PFSK-1 (cell line): ENCODE measurements around the gene DNAH6.

Experiments used
- FOXP2 ChIP-seq: optimal IDR thresholded peaks from 2 replicates; pipeline ENCODE3; 2011; ENCODE audit warnings: borderline replicate concordance, control low read depth, inconsistent platforms; ENCODE audit not compliant: insufficient read depth; ENCODE audit errors: extremely low read length, extremely low read depth
- POLR2AphosphoS5 ChIP-seq: IDR thresholded peaks from 2 replicates; pipeline ENCODE4 v1.6.1; 2012; ENCODE audit warnings: low read depth, mild to moderate bottlenecking, control low read depth, low read length, moderate library complexity
- REST ChIP-seq, 2 experiments: IDR thresholded peaks; 2 replicates each; pipeline versions ENCODE4 v1.6.1 to v1.8.0; 2011 to 2012; ENCODE audit warnings: low read depth in 2 of 2, low read length in 2 of 2, control low read depth in 1 of 2, inconsistent platforms in 1 of 2, mild to moderate bottlenecking in 1 of 2, moderate library complexity in 1 of 2; ENCODE audit not compliant: insufficient read depth in 1 of 2
- SIN3A ChIP-seq: IDR thresholded peaks from 2 replicates; pipeline ENCODE4 v1.6.1; 2012; ENCODE audit warnings: mild to moderate bottlenecking, low read length, moderate library complexity, borderline replicate concordance; ENCODE audit not compliant: insufficient read depth
- TAF1 ChIP-seq: IDR thresholded peaks from 2 replicates; pipeline ENCODE4 v1.6.1; 2012; ENCODE audit warnings: low read length, control low read depth, borderline replicate concordance; ENCODE audit not compliant: insufficient read depth

DNAH6 gene

DNA sequence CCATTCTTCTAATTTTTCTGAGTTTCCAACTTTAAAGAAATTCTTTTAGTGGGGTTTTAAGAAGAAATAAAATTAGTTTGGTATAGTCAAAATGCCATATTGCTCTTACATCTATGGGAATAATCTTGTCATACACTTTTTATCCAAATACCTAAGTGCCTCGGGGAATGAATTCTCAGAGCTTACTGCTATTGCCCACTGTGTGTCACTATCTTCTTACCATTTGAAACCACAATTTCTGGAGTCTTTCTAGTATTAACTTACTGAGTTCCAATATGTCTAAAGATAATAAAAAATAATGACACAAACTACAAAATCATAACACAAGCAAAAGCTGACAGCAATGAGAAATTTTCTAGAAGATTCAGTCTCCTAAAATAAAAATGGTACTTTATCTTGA is 23.7 kb upstream of the DNAH6 start:
- TF ChIP-seq TAF1, result no peak
- TF ChIP-seq SIN3A, result no peak
- TF ChIP-seq FOXP2, result no peak
- TF ChIP-seq REST (IDR thresholded peaks at IDR 0.05; ENCODE audit: insufficient read depth in 1 of 2, low read depth in 2 of 2, low read length in 2 of 2), result no peak
- no peak for TF ChIP-seq POLR2AphosphoS5

- no peak for TF ChIP-seq TAF1
- no peak for TF ChIP-seq REST (IDR thresholded peaks at IDR 0.05; ENCODE audit: insufficient read depth in 1 of 2, low read depth in 2 of 2, low read length in 2 of 2)
- TF ChIP-seq SIN3A, result no peak
- TF ChIP-seq POLR2AphosphoS5, result no peak
- no peak for TF ChIP-seq FOXP2
Observed at GRCh38 chr2:84493514-84493913, 22.8 kb upstream of the DNAH6 start.

DNA sequence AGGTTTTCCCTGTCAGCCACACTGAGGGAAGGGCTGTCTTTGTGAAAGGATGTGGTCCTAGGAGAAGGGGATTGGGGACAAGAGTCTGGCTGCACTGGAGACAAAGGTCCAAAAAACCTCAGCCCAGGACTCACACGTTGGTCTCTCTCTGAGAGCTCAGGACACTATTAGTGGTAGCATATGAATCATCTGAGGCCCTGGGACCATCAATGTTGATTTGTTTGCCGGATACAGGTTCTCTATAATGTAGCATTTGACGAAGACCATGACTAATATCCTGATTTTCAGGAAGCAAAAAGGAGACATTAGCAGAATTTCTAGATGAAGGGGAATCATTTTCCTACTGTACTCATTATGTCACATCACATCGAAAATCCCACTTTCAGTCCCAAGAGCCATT is 22.2 kb upstream of the DNAH6 start:
- TF ChIP-seq FOXP2 (no peak), POLR2AphosphoS5 (no peak), REST (IDR thresholded peaks at IDR 0.05; ENCODE audit: insufficient read depth in 1 of 2, low read depth in 2 of 2, low read length in 2 of 2) (no peak), SIN3A (no peak), TAF1 (no peak)

- TF ChIP-seq FOXP2 (no peak), POLR2AphosphoS5 (no peak), TAF1 (no peak), REST (IDR thresholded peaks at IDR 0.05; ENCODE audit: insufficient read depth in 1 of 2, low read depth in 2 of 2, low read length in 2 of 2) (no peak), SIN3A (no peak)
Observed at GRCh38 chr2:84495539-84496146, 20.7 kb upstream of the DNAH6 start.

DNA sequence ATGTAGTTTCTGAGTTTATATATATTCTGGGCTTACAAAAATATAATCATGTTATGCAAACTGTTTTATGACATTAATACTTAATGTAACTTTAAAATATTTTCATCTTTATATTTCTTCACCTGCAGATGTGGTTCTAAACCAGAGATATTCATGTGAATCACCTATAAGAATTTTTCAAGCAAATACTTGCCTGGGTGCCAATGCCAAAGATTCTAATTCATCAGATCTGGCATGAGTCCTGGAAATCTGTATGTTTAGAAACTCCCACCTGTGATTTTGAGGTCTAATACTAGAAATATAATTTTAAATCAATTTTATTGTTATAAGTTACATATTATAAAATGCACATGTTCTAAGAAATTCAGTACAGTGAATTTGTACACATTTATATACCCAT is 19.9 kb upstream of the DNAH6 start:
- no peak for TF ChIP-seq FOXP2
- TF ChIP-seq POLR2AphosphoS5, result no peak
- TF ChIP-seq REST (IDR thresholded peaks at IDR 0.05; ENCODE audit: insufficient read depth in 1 of 2, low read depth in 2 of 2, low read length in 2 of 2), result no peak
- no peak for TF ChIP-seq TAF1
- TF ChIP-seq SIN3A, result no peak
